WTC11 (cell line): Measurements from ENCODE around the gene DLG1. TPM values are rescaled to one million over a fixed set of nuclear protein-coding genes. Genes with fewer than 3 reads are reported as not detected.

ENCODE experiments used
- AR ChIP-seq: fragments of 250-450 bp; sonication (Bioruptor Pico); IDR thresholded peaks from 2 replicates; pipeline ENCODE4 v1.9.0; 2021; ENCODE audit warnings: mild to moderate bottlenecking
- ARID4B ChIP-seq: sonication (generic); formaldehyde crosslinking; IDR thresholded peaks from 2 replicates; pipeline ENCODE4 v1.8.0; 2023; ENCODE audit warnings: missing genetic modification reagents, mild to moderate bottlenecking, borderline replicate concordance
- ATF6 ChIP-seq: sonication (generic); formaldehyde crosslinking; IDR thresholded peaks from 2 replicates; pipeline ENCODE4 v1.8.1; 2023; ENCODE audit warnings: mild to moderate bottlenecking, missing genetic modification reagents
- SMAD3 ChIP-seq: sonication (generic); formaldehyde crosslinking; IDR thresholded peaks from 2 replicates; pipeline ENCODE4 v1.8.0; 2022; ENCODE audit warnings: missing genetic modification reagents, mild to moderate bottlenecking, borderline replicate concordance
- ZBTB21 ChIP-seq: sonication (generic); formaldehyde crosslinking; IDR thresholded peaks from 2 replicates; pipeline ENCODE4 v1.8.1; 2023; ENCODE audit warnings: mild to moderate bottlenecking, missing genetic modification reagents, borderline replicate concordance
- ZNF138 ChIP-seq: sonication (generic); formaldehyde crosslinking; conservative IDR thresholded peaks from 2 replicates; pipeline ENCODE4 v1.8.1; 2022; ENCODE audit warnings: mild to moderate bottlenecking, moderate library complexity, missing genetic modification reagents
- total RNA-seq: library from RNA; stranded (reverse); gene quantifications from 3 replicates; pipeline ENCODE4 v1.2.3, GENCODE V29; 2021
- TF ChIP-seq, protein P1 (sequence below): fragments of 250-450 bp; sonication (Bioruptor Pico); conservative IDR thresholded peaks from 2 replicates; pipeline ENCODE4 v1.9.0; 2021; ENCODE audit warnings: mild to moderate bottlenecking
- TF ChIP-seq, protein P2 (sequence below): sonication (generic); formaldehyde crosslinking; conservative IDR thresholded peaks from 2 replicates; pipeline ENCODE4 v1.8.1; 2023; ENCODE audit warnings: mild to moderate bottlenecking, low read depth, missing genetic modification reagents, moderate library complexity
- TF ChIP-seq, protein P3 (sequence below): fragments of 200-600 bp; IDR thresholded peaks from 2 replicates; pipeline ENCODE4 v1.8.0; 2022; ENCODE audit warnings: antibody characterized with exemption

DLG1 gene
- total RNA-seq, 1 experiment from 2014 or later = 81.1 TPM

- TF ChIP-seq ATF6 (CRISPR knock-in tag) (no peak), ARID4B (no peak), SMAD3 (no peak), AR (CRISPR knock-in tag) (no peak), ZBTB21 (CRISPR knock-in tag) (no peak), ZNF138 (no peak)
- TF ChIP-seq, protein P1, sequence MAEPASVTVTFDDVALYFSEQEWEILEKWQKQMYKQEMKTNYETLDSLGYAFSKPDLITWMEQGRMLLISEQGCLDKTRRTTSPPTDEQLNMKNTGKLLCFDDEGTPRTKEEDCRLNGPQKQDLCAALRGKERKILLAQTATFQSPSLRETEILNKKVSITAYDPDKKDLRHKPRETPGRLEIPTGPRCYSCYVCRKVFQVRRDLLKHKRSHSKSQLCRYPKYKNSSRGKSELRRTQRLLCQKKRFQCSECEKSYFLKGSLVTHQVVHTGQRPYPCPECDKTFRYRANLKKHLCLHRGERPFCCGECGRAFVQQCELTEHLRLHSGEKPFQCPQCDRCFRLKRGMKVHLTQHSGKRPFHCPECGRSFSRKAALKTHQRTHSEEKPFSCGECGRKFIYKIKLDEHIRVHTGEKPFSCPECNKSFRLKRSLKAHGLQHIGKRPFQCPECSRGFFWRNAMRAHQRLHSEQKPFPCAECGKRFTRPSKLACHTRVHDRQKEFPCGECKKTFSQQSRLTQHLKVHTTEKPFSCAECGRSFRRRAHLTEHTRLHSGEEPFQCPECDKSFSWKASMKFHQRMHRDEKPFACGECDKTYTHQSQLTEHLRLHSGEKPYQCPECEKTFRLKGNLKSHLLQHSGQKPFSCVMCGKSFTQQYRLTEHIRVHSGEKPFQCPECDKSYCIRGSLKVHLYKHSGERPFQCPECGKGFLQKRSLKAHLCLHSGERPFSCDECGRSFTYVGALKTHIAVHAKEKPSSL (CRISPR knock-in tag) = no peak
- TF ChIP-seq, protein P2, sequence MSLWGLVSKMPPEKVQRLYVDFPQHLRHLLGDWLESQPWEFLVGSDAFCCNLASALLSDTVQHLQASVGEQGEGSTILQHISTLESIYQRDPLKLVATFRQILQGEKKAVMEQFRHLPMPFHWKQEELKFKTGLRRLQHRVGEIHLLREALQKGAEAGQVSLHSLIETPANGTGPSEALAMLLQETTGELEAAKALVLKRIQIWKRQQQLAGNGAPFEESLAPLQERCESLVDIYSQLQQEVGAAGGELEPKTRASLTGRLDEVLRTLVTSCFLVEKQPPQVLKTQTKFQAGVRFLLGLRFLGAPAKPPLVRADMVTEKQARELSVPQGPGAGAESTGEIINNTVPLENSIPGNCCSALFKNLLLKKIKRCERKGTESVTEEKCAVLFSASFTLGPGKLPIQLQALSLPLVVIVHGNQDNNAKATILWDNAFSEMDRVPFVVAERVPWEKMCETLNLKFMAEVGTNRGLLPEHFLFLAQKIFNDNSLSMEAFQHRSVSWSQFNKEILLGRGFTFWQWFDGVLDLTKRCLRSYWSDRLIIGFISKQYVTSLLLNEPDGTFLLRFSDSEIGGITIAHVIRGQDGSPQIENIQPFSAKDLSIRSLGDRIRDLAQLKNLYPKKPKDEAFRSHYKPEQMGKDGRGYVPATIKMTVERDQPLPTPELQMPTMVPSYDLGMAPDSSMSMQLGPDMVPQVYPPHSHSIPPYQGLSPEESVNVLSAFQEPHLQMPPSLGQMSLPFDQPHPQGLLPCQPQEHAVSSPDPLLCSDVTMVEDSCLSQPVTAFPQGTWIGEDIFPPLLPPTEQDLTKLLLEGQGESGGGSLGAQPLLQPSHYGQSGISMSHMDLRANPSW (CRISPR knock-in tag) = no peak
- TF ChIP-seq, protein P3, sequence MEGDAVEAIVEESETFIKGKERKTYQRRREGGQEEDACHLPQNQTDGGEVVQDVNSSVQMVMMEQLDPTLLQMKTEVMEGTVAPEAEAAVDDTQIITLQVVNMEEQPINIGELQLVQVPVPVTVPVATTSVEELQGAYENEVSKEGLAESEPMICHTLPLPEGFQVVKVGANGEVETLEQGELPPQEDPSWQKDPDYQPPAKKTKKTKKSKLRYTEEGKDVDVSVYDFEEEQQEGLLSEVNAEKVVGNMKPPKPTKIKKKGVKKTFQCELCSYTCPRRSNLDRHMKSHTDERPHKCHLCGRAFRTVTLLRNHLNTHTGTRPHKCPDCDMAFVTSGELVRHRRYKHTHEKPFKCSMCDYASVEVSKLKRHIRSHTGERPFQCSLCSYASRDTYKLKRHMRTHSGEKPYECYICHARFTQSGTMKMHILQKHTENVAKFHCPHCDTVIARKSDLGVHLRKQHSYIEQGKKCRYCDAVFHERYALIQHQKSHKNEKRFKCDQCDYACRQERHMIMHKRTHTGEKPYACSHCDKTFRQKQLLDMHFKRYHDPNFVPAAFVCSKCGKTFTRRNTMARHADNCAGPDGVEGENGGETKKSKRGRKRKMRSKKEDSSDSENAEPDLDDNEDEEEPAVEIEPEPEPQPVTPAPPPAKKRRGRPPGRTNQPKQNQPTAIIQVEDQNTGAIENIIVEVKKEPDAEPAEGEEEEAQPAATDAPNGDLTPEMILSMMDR = no peak
These were observed 275.0 kb downstream of the DLG1 start (continued) for GRCh38 chr3:197023241-197023997.
